ENCODE data around the gene MRPL19. TPM values are rescaled to one million over a fixed set of nuclear protein-coding genes. Genes with fewer than 3 reads are reported as not detected.

The MRPL19 gene
- total RNA-seq, 2 experiments from 2014 or later = 77.6 to 81.2 TPM

DNA sequence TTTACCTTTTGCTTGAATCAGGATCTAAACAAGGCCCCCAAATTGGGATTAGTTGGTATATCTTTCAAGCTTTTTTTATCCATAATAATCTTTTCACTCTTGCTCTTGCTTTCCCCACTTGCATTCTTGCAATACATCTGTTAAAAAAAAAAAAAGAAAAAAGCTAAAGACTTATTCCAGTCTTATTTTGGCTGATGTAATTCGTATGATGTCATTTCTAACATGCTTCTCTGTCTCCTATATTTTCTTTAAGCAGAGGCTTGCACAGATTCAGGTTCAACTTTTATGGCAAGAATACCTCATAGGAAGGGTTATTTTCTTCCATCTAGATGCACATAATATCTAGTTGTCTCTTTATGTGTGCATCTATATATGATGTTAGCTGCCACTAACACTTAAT is 73.9 kb downstream of the MRPL19 start:
- H3K27ac Mint-ChIP-seq = no peak overlapping the region
- no peak overlapping the region for H3K4me3 Mint-ChIP-seq
- H3K9me3 Mint-ChIP-seq = peaks cover 1% of the 10 kb centered on the region
- DNase-seq = no peak
- H3K27me3 Mint-ChIP-seq = peaks cover 21% of the 10 kb centered on the region
- peaks cover 4% of the 10 kb centered on the region for H3K36me3 Mint-ChIP-seq
- H3K4me1 Mint-ChIP-seq = no peaks in the 10 kb centered on the region

DNA sequence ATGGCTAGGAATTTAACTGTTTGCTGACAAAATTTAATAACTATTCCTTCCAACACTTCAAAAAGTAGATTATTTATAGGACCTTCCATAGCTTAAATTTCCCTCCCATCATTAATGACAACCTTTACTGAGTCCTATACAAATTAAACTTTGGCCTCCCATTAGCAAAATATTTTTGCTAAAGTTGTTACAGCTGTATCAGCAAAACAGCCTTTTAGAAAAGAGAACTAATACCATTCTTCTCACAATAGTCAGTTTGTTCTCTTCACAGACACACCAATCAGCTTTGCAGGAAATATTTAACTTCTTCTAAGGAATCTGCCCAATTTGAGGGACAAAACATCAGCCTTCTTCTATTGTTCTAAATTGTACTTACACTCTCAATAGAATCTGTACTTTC is 76.1 kb downstream of the MRPL19 start:
- H3K27me3 Mint-ChIP-seq = peaks cover 26% of the 10 kb centered on the region
- H3K4me3 Mint-ChIP-seq = no peak overlapping the region
- H3K9me3 Mint-ChIP-seq = peaks cover 1% of the 10 kb centered on the region
- DNase-seq = no peak
- H3K27ac Mint-ChIP-seq = no peak overlapping the region
- no peaks in the 10 kb centered on the region for H3K4me1 Mint-ChIP-seq
- peaks cover 4% of the 10 kb centered on the region for H3K36me3 Mint-ChIP-seq

DNA sequence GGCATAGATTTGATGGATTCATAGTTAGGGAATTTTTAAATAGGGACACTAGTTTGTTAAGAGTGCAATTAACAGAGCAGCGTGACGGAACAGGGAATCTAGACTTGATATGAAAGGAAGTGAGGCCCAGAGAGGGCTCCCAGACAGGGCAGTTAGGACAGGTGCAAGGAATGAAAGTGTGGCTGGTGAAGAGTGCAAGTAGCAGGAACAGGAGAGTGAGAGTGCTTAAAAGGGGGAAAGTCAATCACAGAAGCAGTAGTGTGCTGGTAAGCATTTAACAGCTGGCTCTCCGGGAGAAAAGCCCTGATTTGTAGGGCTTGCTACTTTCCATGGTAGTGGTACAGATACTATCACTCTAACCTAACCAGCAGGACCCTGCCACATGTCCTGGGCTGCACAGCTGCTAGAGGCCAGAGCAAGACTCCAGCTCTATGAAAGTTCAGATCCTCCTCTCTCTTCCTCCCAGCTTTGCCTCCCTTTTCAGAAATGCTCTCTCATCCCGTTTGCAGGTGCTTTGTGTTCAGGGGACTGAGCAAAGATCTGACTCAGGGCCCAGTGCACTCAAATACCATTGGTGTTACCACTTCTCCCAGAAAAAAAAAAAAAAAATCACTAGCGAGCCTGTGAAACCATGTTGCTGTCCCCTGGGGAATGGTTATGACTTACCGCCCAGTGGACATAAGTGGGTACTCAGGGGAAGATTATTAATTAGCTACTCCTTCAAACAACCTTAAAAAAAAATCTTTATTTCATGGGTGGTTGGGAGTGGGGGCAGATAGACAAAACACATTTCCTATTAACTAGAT is 82.2 kb downstream of the MRPL19 start:
- no peaks in the 10 kb centered on the region for H3K36me3 Mint-ChIP-seq
- H3K9me3 Mint-ChIP-seq = no peaks in the 10 kb centered on the region
- no peak overlapping the region for H3K27ac Mint-ChIP-seq
- DNase-seq = no peak
- H3K4me3 Mint-ChIP-seq = no peak overlapping the region
- H3K27me3 Mint-ChIP-seq = peaks cover 7% of the 10 kb centered on the region
- H3K4me1 Mint-ChIP-seq = no peaks in the 10 kb centered on the region

DNA sequence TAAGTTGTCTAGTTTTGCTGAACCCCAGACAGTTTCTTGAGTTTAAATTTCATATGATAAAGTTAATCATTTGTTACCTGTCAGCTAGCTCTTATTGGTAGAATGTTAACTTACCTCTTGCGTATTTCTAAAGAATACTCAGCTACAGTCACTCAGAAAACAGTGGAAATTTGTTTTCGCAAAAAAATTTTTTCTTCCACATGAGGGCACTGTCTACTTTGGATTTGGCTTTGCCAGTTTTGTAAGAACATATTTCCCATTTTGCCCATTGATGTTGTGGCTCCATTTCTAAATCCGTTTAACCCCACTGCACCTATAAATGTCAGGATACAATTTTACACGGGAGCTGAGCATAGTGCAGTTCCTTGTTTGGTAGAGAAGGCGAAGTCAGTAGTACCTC is 83.3 kb downstream of the MRPL19 start:
- no peak for DNase-seq
- no peaks in the 10 kb centered on the region for H3K36me3 Mint-ChIP-seq
- no peak overlapping the region for H3K4me3 Mint-ChIP-seq
- no peak overlapping the region for H3K27ac Mint-ChIP-seq
- H3K27me3 Mint-ChIP-seq = peaks cover 7% of the 10 kb centered on the region
- no peaks in the 10 kb centered on the region for H3K4me1 Mint-ChIP-seq
- no peaks in the 10 kb centered on the region for H3K9me3 Mint-ChIP-seq

DNA sequence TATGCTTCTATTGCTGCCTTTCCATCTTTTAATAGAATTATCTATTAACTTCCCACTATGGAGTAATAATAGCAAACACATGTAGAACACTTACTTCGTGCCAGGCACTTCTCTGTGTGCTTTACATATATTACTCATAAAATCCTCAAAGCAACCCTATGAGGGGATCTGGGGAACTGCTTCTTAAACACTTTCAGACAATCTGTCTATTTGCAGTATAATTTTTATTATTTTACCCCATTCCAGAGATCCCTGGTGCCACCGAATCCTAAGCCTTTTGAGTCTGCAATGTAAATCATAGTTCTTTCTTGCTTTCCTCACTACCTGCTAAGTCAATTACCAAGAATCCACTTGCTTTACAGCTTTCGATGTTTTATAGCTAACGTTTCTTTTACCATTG is 89.7 kb downstream of the MRPL19 start:
- Mint-ChIP-seq H3K4me3 (no peak overlapping the region), H3K9me3 (peaks cover 4% of the 10 kb centered on the region), H3K27ac (no peak overlapping the region), H3K4me1 (no peaks in the 10 kb centered on the region), H3K36me3 (no peaks in the 10 kb centered on the region), H3K27me3 (peaks cover 27% of the 10 kb centered on the region)
- no peak for DNase-seq

DNA sequence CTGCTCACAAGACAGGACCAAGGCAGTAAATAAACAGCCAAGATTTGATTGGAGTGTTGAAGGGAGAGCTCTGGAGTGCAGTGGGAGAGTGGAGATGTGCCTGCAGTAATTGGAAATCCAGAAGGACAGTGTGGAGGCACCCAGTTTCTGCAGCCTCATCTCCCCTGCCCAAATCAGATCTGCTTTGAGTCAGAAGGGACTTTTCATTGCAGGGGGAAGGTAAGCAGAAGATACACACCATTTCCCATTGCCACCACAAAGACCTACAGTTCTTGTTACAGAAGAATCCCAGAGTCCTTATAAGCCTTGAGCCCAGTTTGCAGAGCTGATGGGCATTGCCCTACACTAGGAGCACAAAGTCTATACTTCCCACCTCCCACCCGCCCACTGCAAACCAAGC is 91.4 kb downstream of the MRPL19 start:
- Mint-ChIP-seq H3K27me3 (peaks cover 30% of the 10 kb centered on the region), H3K9me3 (peaks cover 4% of the 10 kb centered on the region), H3K27ac (no peak overlapping the region), H3K36me3 (no peaks in the 10 kb centered on the region), H3K4me3 (no peak overlapping the region), H3K4me1 (no peaks in the 10 kb centered on the region)
- DNase-seq = no peak

Other genes with a start within 250 kb of the MRPL19 start
- under 1 TPM; 0.23 to 0.36 TPM for gene EVA1A, start 85.8 kb upstream of the MRPL19 start, total RNA-seq
- gene GCFC2, start 64.1 kb downstream of the MRPL19 start, total RNA-seq = 10 to 100 TPM; 33.8 to 38.4 TPM